ENCODE results near the gene PPP1R18. TPM values are rescaled to one million over a fixed set of nuclear protein-coding genes. Genes with fewer than 3 reads are reported as not detected.
A peak's percentile ranks its signal among the peaks of the same experiment; 100 is the strongest.

Gene PPP1R18
- total and polyA plus RNA-seq, 9 of the 15 experiments (the other 6 are each of a cell fraction or from before 2014, with no cell fraction given): 12.0 to 99.2 (median 42.6) TPM

DNA sequence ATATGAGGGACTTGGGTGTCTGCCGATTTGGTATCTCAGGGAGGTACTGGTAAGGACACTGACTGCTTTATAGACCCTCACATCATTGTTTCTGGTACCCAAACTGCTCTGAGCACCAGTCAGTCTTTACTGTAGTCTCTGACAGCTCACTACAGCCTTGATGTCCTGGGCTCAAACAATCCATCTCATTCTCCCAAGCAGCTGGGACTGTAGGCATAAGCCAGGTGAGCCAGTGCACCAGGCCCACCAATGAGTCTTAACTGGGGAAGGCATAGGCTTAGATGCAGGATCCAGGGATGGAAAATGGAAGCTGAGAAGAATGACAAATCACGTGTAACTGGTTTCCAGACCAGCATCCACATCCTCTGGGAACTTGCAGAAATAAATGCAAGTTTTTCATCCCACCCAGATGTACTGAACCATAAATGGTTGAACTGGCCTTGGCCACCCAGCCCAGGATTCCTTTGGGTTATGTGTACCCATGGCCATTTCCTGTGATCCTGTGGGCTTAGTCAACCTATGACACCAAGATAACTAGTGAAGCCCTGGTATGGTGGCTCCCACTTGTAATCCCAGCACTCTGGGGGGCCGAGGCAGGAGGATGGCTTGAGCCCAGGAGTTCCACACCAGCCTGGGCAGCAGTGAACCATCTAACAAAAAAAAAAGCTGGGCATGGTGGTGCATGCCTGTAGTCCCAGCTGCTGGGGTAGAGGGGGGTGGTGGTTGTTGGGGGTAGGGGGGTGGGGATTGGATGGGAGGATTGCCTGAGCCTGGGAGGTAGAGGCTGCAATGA, 39.5 kb upstream of the PPP1R18 start (continued):
- TF ChIP-seq ZBED1 (IDR thresholded peaks at IDR 0.05): no peak
- TF ChIP-seq, protein P1, sequence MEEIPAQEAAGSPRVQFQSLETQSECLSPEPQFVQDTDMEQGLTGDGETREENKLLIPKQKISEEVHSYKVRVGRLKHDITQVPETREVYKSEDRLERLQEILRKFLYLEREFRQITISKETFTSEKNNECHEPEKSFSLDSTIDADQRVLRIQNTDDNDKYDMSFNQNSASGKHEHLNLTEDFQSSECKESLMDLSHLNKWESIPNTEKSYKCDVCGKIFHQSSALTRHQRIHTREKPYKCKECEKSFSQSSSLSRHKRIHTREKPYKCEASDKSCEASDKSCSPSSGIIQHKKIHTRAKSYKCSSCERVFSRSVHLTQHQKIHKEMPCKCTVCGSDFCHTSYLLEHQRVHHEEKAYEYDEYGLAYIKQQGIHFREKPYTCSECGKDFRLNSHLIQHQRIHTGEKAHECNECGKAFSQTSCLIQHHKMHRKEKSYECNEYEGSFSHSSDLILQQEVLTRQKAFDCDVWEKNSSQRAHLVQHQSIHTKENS (CRISPR knock-in tag; IDR thresholded peaks at IDR 0.05): 0 out of 2 replicates have a peak, but pooled peaks have one; percentile 39
- TF ChIP-seq, protein P2, sequence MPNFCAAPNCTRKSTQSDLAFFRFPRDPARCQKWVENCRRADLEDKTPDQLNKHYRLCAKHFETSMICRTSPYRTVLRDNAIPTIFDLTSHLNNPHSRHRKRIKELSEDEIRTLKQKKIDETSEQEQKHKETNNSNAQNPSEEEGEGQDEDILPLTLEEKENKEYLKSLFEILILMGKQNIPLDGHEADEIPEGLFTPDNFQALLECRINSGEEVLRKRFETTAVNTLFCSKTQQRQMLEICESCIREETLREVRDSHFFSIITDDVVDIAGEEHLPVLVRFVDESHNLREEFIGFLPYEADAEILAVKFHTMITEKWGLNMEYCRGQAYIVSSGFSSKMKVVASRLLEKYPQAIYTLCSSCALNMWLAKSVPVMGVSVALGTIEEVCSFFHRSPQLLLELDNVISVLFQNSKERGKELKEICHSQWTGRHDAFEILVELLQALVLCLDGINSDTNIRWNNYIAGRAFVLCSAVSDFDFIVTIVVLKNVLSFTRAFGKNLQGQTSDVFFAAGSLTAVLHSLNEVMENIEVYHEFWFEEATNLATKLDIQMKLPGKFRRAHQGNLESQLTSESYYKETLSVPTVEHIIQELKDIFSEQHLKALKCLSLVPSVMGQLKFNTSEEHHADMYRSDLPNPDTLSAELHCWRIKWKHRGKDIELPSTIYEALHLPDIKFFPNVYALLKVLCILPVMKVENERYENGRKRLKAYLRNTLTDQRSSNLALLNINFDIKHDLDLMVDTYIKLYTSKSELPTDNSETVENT (CRISPR knock-in tag; IDR thresholded peaks at IDR 0.05): no peak
- TF ChIP-seq, protein P3, sequence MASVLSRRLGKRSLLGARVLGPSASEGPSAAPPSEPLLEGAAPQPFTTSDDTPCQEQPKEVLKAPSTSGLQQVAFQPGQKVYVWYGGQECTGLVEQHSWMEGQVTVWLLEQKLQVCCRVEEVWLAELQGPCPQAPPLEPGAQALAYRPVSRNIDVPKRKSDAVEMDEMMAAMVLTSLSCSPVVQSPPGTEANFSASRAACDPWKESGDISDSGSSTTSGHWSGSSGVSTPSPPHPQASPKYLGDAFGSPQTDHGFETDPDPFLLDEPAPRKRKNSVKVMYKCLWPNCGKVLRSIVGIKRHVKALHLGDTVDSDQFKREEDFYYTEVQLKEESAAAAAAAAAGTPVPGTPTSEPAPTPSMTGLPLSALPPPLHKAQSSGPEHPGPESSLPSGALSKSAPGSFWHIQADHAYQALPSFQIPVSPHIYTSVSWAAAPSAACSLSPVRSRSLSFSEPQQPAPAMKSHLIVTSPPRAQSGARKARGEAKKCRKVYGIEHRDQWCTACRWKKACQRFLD (CRISPR knock-in tag; IDR thresholded peaks at IDR 0.05): peak; percentile 43; the same call in 1 of the 2 replicates
- 0 out of 2 replicates have a peak, but pooled peaks have one; percentile 42 for TF ChIP-seq ATF6 (CRISPR knock-in tag; IDR thresholded peaks at IDR 0.05)
- no peak for TF ChIP-seq TARDBP (IDR thresholded peaks at IDR 0.05)
- no peak for TF ChIP-seq TSC22D4 (tag; IDR thresholded peaks at IDR 0.05)
- TF ChIP-seq THRAP3 (IDR thresholded peaks at IDR 0.05; ENCODE audit: borderline replicate concordance): no peak
- no peak for TF ChIP-seq TAF7 (tag; IDR thresholded peaks at IDR 0.05)
- TF ChIP-seq ZNF239 (CRISPR knock-in tag; IDR thresholded peaks at IDR 0.05): no peak
- TF ChIP-seq ARID4B (CRISPR knock-in tag; IDR thresholded peaks at IDR 0.05): peak; percentile 50; the same call in 1 of the 2 replicates
- peak; percentile 10; the same call in 1 of the 2 replicates for TF ChIP-seq SMAD3 (CRISPR knock-in tag; conservative IDR thresholded peaks at IDR 0.05)
